Measurements from ENCODE around the gene CLSTN2. TPM values are rescaled to one million over a fixed set of nuclear protein-coding genes. Genes with fewer than 3 reads are reported as not detected.

Gene CLSTN2
- total and polyA plus RNA-seq, 2 of the 13 experiments (the other 11 are each of a cell fraction or from before 2014, with no cell fraction given): not detected

DNA sequence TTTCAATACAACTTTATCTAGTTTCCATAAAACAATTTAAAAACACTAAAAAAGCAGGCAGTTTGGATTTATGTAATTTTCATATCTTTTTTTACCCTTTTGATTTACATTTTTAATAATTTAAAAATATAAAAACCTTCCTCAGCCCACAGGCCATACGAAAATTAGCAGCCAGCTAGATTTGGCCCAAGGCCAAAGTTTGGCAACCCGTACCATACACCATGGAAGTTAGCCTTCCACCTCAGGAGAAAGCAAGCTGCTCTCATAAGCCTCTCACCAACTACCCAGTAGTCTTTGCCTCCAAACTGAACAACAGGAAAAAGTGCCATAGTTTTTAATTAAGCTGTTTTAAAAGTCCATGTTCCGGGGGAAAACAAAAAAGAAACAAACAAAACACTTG is 635.6 kb downstream of the CLSTN2 start:
- BruUV-seq (replicated peaks): no TSS peak
- TF ChIP-seq ZSCAN29 (CRISPR knock-in tag; conservative IDR thresholded peaks at IDR 0.05) (no peak), MAZ (IDR thresholded peaks at IDR 0.05; ENCODE audit: borderline replicate concordance, low read depth, low read length) (no peak), MAZ (CRISPR knock-in tag; IDR thresholded peaks at IDR 0.05; ENCODE audit: low read depth) (no peak), TSC22D2 (CRISPR knock-in tag; IDR thresholded peaks at IDR 0.05; ENCODE audit: borderline replicate concordance) (no peak), ZFP41 (CRISPR knock-in tag; IDR thresholded peaks at IDR 0.05; ENCODE audit: borderline replicate concordance) (no peak), ZMYM4 (CRISPR knock-in tag; IDR thresholded peaks at IDR 0.05) (no peak), HOXA7 (CRISPR knock-in tag; IDR thresholded peaks at IDR 0.05) (no peak), GLI4 (CRISPR knock-in tag; IDR thresholded peaks at IDR 0.05; ENCODE audit: borderline replicate concordance) (no peak)
- TF ChIP-seq, protein P1, sequence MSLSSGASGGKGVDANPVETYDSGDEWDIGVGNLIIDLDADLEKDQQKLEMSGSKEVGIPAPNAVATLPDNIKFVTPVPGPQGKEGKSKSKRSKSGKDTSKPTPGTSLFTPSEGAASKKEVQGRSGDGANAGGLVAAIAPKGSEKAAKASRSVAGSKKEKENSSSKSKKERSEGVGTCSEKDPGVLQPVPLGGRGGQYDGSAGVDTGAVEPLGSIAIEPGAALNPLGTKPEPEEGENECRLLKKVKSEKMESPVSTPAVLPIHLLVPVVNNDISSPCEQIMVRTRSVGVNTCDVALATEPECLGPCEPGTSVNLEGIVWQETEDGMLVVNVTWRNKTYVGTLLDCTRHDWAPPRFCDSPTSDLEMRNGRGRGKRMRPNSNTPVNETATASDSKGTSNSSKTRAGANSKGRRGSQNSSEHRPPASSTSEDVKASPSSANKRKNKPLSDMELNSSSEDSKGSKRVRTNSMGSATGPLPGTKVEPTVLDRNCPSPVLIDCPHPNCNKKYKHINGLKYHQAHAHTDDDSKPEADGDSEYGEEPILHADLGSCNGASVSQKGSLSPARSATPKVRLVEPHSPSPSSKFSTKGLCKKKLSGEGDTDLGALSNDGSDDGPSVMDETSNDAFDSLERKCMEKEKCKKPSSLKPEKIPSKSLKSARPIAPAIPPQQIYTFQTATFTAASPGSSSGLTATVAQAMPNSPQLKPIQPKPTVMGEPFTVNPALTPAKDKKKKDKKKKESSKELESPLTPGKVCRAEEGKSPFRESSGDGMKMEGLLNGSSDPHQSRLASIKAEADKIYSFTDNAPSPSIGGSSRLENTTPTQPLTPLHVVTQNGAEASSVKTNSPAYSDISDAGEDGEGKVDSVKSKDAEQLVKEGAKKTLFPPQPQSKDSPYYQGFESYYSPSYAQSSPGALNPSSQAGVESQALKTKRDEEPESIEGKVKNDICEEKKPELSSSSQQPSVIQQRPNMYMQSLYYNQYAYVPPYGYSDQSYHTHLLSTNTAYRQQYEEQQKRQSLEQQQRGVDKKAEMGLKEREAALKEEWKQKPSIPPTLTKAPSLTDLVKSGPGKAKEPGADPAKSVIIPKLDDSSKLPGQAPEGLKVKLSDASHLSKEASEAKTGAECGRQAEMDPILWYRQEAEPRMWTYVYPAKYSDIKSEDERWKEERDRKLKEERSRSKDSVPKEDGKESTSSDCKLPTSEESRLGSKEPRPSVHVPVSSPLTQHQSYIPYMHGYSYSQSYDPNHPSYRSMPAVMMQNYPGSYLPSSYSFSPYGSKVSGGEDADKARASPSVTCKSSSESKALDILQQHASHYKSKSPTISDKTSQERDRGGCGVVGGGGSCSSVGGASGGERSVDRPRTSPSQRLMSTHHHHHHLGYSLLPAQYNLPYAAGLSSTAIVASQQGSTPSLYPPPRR (CRISPR knock-in tag; IDR thresholded peaks at IDR 0.05; ENCODE audit: borderline replicate concordance): no peak
- TF ChIP-seq, protein P2, sequence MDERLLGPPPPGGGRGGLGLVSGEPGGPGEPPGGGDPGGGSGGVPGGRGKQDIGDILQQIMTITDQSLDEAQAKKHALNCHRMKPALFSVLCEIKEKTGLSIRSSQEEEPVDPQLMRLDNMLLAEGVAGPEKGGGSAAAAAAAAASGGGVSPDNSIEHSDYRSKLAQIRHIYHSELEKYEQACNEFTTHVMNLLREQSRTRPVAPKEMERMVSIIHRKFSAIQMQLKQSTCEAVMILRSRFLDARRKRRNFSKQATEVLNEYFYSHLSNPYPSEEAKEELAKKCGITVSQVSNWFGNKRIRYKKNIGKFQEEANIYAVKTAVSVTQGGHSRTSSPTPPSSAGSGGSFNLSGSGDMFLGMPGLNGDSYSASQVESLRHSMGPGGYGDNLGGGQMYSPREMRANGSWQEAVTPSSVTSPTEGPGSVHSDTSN (CRISPR knock-in tag; IDR thresholded peaks at IDR 0.05): no peak
- TF ChIP-seq, protein P3, sequence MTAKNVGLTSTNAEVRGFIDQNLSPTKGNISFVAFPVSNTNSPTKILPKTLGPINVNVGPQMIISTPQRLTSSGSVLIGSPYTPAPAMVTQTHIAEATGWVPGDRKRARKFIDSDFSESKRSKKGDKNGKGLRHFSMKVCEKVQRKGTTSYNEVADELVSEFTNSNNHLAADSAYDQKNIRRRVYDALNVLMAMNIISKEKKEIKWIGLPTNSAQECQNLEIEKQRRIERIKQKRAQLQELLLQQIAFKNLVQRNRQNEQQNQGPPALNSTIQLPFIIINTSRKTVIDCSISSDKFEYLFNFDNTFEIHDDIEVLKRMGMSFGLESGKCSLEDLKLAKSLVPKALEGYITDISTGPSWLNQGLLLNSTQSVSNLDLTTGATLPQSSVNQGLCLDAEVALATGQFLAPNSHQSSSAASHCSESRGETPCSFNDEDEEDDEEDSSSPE (CRISPR knock-in tag; IDR thresholded peaks at IDR 0.05): no peak
- CTCF ChIA-PET (ENCODE audit: low intra/inter-chr PET ratio, low total read pairs): no interaction called here
- no peak overlapping the region for H2AFZ ChIP-seq (ENCODE audit: low read length)
- no peaks in the 10 kb centered on the region for H3K79me2 ChIP-seq (ENCODE audit: insufficient read depth, low read length)
- no peaks in the 10 kb centered on the region for H3K27me3 ChIP-seq (ENCODE audit: control insufficient read depth in 1 of 2, insufficient read depth in 2 of 2, low read length in 2 of 2)
- in situ Hi-C loops (cut with HindIII; ENCODE audit: extremely low pct_ligation_motif_present, low pct_unique_long_range_greater_than_20kb): loop anchor here (25.0 kb wide), 2 partner anchors 167 to 292 kb away; no protein-coding TSS in a partner anchor
- intact Hi-C loops (cut with micrococcal nuclease; ENCODE audit: unreplicated experiment): no loop called here
- ATAC-seq: no peak
- no peak for DNase-seq (ENCODE audit: low spot score)
- no peaks in the 10 kb centered on the region for H3K4me1 ChIP-seq (ENCODE audit: insufficient read depth, low read length)
- no peaks in the 10 kb centered on the region for H3K36me3 ChIP-seq (replicated peaks in 1 of 2; ENCODE audit: control insufficient read depth in 1 of 2, insufficient read depth in 2 of 2, low read length in 2 of 2)
- H3K9ac ChIP-seq (ENCODE audit: insufficient read depth, low read depth, low read length): no peak overlapping the region
- WGBS (ENCODE audit: low lambda C conversion rate): 25% methylated on average over 3 of the region's 3 CpGs
- H3K27ac ChIP-seq (ENCODE audit: extremely low read length, insufficient read depth, low read length): no peak overlapping the region
- H4K20me1 ChIP-seq (ENCODE audit: insufficient read depth, low read length): no peaks in the 10 kb centered on the region
- no peaks in the 10 kb centered on the region for H3K9me3 ChIP-seq (ENCODE audit: low read length)
- H3K4me2 ChIP-seq (ENCODE audit: low read depth, low read length): no peak overlapping the region
- no peak for FAIRE-seq
- H3K4me3 ChIP-seq (replicated peaks in 1 of 3; ENCODE audit: insufficient read depth in 1 of 3, low read depth in 2 of 3, low read length in 3 of 3): no peak overlapping the region
- POLR2A ChIA-PET: no interaction called here
